Measurements from ENCODE around the gene LDLRAD2.

The LDLRAD2 gene

DNA sequence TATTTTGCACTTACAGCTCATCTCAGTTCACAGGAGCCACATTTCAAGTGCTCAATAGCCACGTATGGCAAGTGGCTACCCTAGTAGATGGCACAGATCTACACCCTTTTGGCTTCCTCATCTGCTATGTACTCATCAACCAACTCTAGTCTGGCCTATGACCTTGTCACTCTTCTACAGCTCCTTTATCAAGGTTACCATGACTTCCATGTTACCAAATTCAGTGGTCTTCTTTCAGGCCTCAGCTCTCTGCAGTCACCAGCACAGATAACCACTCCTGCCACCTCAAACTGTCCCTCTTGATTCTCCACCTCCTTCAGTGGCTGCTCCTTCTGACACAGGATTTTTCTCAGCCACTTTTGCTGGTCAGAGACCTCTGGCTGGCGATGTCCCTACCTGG, 17.4 kb upstream of the LDLRAD2 start:
- no peak overlapping the region for H3K4me3 ChIP-seq (ENCODE audit: low read length)
- H3K4me1 ChIP-seq (ENCODE audit: control insufficient read depth, insufficient read depth, low read length), result peaks cover 7% of the 10 kb centered on the region
- H3K27me3 ChIP-seq (ENCODE audit: control insufficient read depth, insufficient read depth, low read length), result no peaks in the 10 kb centered on the region
- H3K36me3 ChIP-seq (ENCODE audit: control insufficient read depth, insufficient read depth, low read length), result no peaks in the 10 kb centered on the region
- no peaks in the 10 kb centered on the region for H3K9me3 ChIP-seq (ENCODE audit: control insufficient read depth, low read length)
- no peak overlapping the region for H3K9ac ChIP-seq (ENCODE audit: low read length)

GRCh38 chr1:21795075-21795474, 17.0 kb upstream of the LDLRAD2 start:
- Histone ChIP-seq H3K36me3 (ENCODE audit: control insufficient read depth, insufficient read depth, low read length) (no peaks in the 10 kb centered on the region), H3K9ac (ENCODE audit: low read length) (no peak overlapping the region), H3K27me3 (ENCODE audit: control insufficient read depth, insufficient read depth, low read length) (no peaks in the 10 kb centered on the region), H3K4me3 (ENCODE audit: low read length) (no peak overlapping the region), H3K4me1 (ENCODE audit: control insufficient read depth, insufficient read depth, low read length) (peaks cover 7% of the 10 kb centered on the region), H3K9me3 (ENCODE audit: control insufficient read depth, low read length) (no peaks in the 10 kb centered on the region)

DNA sequence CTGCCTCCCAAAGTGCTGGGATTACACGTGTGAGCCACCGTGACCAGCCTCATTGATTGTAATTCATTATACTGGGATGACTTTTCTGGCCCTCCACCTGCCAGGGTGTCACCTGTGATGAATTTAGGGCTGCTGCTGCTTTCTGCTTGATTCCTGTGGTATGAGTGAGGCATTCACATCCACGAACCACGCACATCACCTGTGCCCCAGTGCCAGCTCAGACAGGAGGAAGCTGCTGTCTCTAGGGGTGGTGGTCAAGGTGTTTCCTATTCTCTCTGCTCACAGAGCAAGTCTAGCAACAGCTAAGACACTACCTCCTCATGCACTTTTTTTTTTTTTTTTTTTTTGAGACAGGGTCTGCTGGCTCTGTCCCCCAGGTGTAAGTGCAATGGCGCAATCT, 12.3 kb upstream of the LDLRAD2 start:
- no peaks in the 10 kb centered on the region for H3K9me3 ChIP-seq (ENCODE audit: control insufficient read depth, low read length)
- H3K4me3 ChIP-seq (ENCODE audit: low read length), result no peak overlapping the region
- H3K9ac ChIP-seq (ENCODE audit: low read length), result no peak overlapping the region
- no peaks in the 10 kb centered on the region for H3K36me3 ChIP-seq (ENCODE audit: control insufficient read depth, insufficient read depth, low read length)
- H3K4me1 ChIP-seq (ENCODE audit: control insufficient read depth, insufficient read depth, low read length), result no peaks in the 10 kb centered on the region
- no peaks in the 10 kb centered on the region for H3K27me3 ChIP-seq (ENCODE audit: control insufficient read depth, insufficient read depth, low read length)

- Histone ChIP-seq H3K9me3 (ENCODE audit: control insufficient read depth, low read length) (no peaks in the 10 kb centered on the region), H3K36me3 (ENCODE audit: control insufficient read depth, insufficient read depth, low read length) (no peaks in the 10 kb centered on the region), H3K4me3 (ENCODE audit: low read length) (no peak overlapping the region), H3K4me1 (ENCODE audit: control insufficient read depth, insufficient read depth, low read length) (no peaks in the 10 kb centered on the region), H3K9ac (ENCODE audit: low read length) (no peak overlapping the region), H3K27me3 (ENCODE audit: control insufficient read depth, insufficient read depth, low read length) (no peaks in the 10 kb centered on the region)
Measured at GRCh38 chr1:21801100-21801499, 11.0 kb upstream of the LDLRAD2 start.

GRCh38 chr1:21804536-21804935, 7.5 kb upstream of the LDLRAD2 start:
- no peak overlapping the region for H3K9ac ChIP-seq (ENCODE audit: low read length)
- no peaks in the 10 kb centered on the region for H3K4me1 ChIP-seq (ENCODE audit: control insufficient read depth, insufficient read depth, low read length)
- H3K9me3 ChIP-seq (ENCODE audit: control insufficient read depth, low read length), result no peaks in the 10 kb centered on the region
- no peaks in the 10 kb centered on the region for H3K27me3 ChIP-seq (ENCODE audit: control insufficient read depth, insufficient read depth, low read length)
- H3K36me3 ChIP-seq (ENCODE audit: control insufficient read depth, insufficient read depth, low read length), result no peaks in the 10 kb centered on the region
- no peak overlapping the region for H3K4me3 ChIP-seq (ENCODE audit: low read length)

- peaks cover 6% of the 10 kb centered on the region for H3K27me3 ChIP-seq (ENCODE audit: control insufficient read depth, insufficient read depth, low read length)
- no peaks in the 10 kb centered on the region for H3K9me3 ChIP-seq (ENCODE audit: control insufficient read depth, low read length)
Measured at GRCh38 chr1:21813542-21813941, 1.5 kb downstream of the LDLRAD2 start.

GRCh38 chr1:21814241-21814918, 2.3 kb downstream of the LDLRAD2 start:
- Histone ChIP-seq H3K27me3 (ENCODE audit: control insufficient read depth, insufficient read depth, low read length) (peaks cover 6% of the 10 kb centered on the region), H3K9me3 (ENCODE audit: control insufficient read depth, low read length) (no peaks in the 10 kb centered on the region), H3K36me3 (ENCODE audit: control insufficient read depth, insufficient read depth, low read length) (no peaks in the 10 kb centered on the region), H3K4me3 (ENCODE audit: low read length) (no peak overlapping the region), H3K4me1 (ENCODE audit: control insufficient read depth, insufficient read depth, low read length) (peaks cover 17% of the 10 kb centered on the region), H3K9ac (ENCODE audit: low read length) (peak overlapping the region; percentile 16)

More at GRCh38 chr1:21813542-21813941, 1.5 kb downstream of the LDLRAD2 start:
- Histone ChIP-seq H3K4me3 (ENCODE audit: low read length) (no peak overlapping the region), H3K4me1 (ENCODE audit: control insufficient read depth, insufficient read depth, low read length) (peaks cover 17% of the 10 kb centered on the region), H3K9ac (ENCODE audit: low read length) (no peak overlapping the region), H3K36me3 (ENCODE audit: control insufficient read depth, insufficient read depth, low read length) (no peaks in the 10 kb centered on the region)

- peaks cover 6% of the 10 kb centered on the region for H3K27me3 ChIP-seq (ENCODE audit: control insufficient read depth, insufficient read depth, low read length)
- no peak overlapping the region for H3K9ac ChIP-seq (ENCODE audit: low read length)
- H3K36me3 ChIP-seq (ENCODE audit: control insufficient read depth, insufficient read depth, low read length), result no peaks in the 10 kb centered on the region
- H3K9me3 ChIP-seq (ENCODE audit: control insufficient read depth, low read length), result no peaks in the 10 kb centered on the region
- no peak overlapping the region for H3K4me3 ChIP-seq (ENCODE audit: low read length)
- peaks cover 17% of the 10 kb centered on the region for H3K4me1 ChIP-seq (ENCODE audit: control insufficient read depth, insufficient read depth, low read length)
Measured at GRCh38 chr1:21814981-21815582, 3.0 kb downstream of the LDLRAD2 start.

DNA sequence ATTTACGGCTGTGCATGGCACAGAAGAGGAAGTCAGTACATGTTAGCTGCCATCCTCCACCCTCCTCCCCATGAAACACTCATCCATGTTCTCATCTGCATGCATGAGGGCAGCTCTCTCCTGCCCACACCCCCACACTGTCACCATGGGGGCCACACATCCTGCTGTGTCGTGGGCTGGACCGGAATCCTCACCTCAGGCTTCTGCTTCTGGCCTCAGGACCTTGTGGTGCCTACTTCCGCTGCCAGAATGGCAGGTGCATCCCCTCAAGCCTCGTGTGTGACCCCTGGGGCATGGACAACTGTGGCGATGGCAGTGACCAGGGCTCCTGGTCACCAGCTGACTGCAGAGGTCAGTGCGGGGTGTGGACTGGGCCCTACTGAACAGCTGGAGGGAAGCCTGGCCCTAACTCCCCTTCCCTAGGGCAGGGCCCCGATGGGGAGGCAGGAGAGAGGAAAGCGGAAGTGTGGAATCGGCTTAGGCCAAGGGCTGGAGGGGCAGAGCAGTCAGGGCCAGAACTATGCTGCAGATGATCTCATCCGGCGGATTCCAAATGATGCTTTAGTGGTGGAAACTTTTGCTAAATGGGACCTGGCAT, 3.8 kb downstream of the LDLRAD2 start:
- H3K9me3 ChIP-seq (ENCODE audit: control insufficient read depth, low read length), result no peaks in the 10 kb centered on the region
- H3K27me3 ChIP-seq (ENCODE audit: control insufficient read depth, insufficient read depth, low read length), result peaks cover 6% of the 10 kb centered on the region
- no peak overlapping the region for H3K4me3 ChIP-seq (ENCODE audit: low read length)
- no peaks in the 10 kb centered on the region for H3K36me3 ChIP-seq (ENCODE audit: control insufficient read depth, insufficient read depth, low read length)
- H3K9ac ChIP-seq (ENCODE audit: low read length), result no peak overlapping the region
- peaks cover 17% of the 10 kb centered on the region for H3K4me1 ChIP-seq (ENCODE audit: control insufficient read depth, insufficient read depth, low read length)

- Histone ChIP-seq H3K4me1 (ENCODE audit: control insufficient read depth, insufficient read depth, low read length) (peaks cover 17% of the 10 kb centered on the region), H3K4me3 (ENCODE audit: low read length) (no peak overlapping the region), H3K9ac (ENCODE audit: low read length) (no peak overlapping the region), H3K36me3 (ENCODE audit: control insufficient read depth, insufficient read depth, low read length) (no peaks in the 10 kb centered on the region), H3K9me3 (ENCODE audit: control insufficient read depth, low read length) (no peaks in the 10 kb centered on the region), H3K27me3 (ENCODE audit: control insufficient read depth, insufficient read depth, low read length) (peaks cover 6% of the 10 kb centered on the region)
Measured at GRCh38 chr1:21816602-21817302, 4.7 kb downstream of the LDLRAD2 start.

GRCh38 chr1:21818656-21819055, 6.6 kb downstream of the LDLRAD2 start:
- Histone ChIP-seq H3K9me3 (ENCODE audit: control insufficient read depth, low read length) (no peaks in the 10 kb centered on the region), H3K36me3 (ENCODE audit: control insufficient read depth, insufficient read depth, low read length) (no peaks in the 10 kb centered on the region), H3K4me1 (ENCODE audit: control insufficient read depth, insufficient read depth, low read length) (peaks cover 10% of the 10 kb centered on the region), H3K9ac (ENCODE audit: low read length) (no peak overlapping the region), H3K4me3 (ENCODE audit: low read length) (no peak overlapping the region), H3K27me3 (ENCODE audit: control insufficient read depth, insufficient read depth, low read length) (peaks cover 6% of the 10 kb centered on the region)

- Histone ChIP-seq H3K4me1 (ENCODE audit: control insufficient read depth, insufficient read depth, low read length) (no peaks in the 10 kb centered on the region), H3K27me3 (ENCODE audit: control insufficient read depth, insufficient read depth, low read length) (no peaks in the 10 kb centered on the region), H3K36me3 (ENCODE audit: control insufficient read depth, insufficient read depth, low read length) (peaks cover 8% of the 10 kb centered on the region), H3K4me3 (ENCODE audit: low read length) (no peak overlapping the region), H3K9me3 (ENCODE audit: control insufficient read depth, low read length) (no peaks in the 10 kb centered on the region), H3K9ac (ENCODE audit: low read length) (no peak overlapping the region)
Measured at GRCh38 chr1:21820597-21821232, 8.7 kb downstream of the LDLRAD2 start.
